Tibial nerve (tissue), 4 donors: ENCODE data around the gene NHEJ1. TPM values are rescaled to one million over a fixed set of nuclear protein-coding genes. Genes with fewer than 3 reads are reported as not detected.

ENCODE experiments used
- DNase-seq, 2 donors: peaks; one replicate each; pipeline ENCODE4 v3.0.0-alpha.2; 2019; ENCODE audit warnings: low spot score in 2 of 2
- H3K27ac ChIP-seq, 4 donors: fragments of 200-600 bp; sonication (generic) in 3 of 4; one replicate each; pipeline ENCODE4 v1.5.1; 2017 to 2019; ENCODE audit warnings: mild to moderate bottlenecking in 1 of 4
- H3K27me3 ChIP-seq, 2 donors: fragments of 200-600 bp; sonication (generic) in 1 of 2; one replicate each; pipeline versions ENCODE4 v1.5.1 to v1.6.0; 2017 to 2019
- H3K36me3 ChIP-seq, 3 donors: fragments of 200-600 bp; sonication (generic); one replicate each; pipeline ENCODE4 v1.5.1; 2018 to 2019
- H3K4me1 ChIP-seq, 4 donors: fragments of 200-600 bp; sonication (generic) in 3 of 4; one replicate each; pipeline ENCODE4 v1.5.1; 2017 to 2019
- H3K4me3 ChIP-seq, 4 donors: fragments of 200-600 bp; sonication (generic) in 3 of 4; one replicate each; pipeline ENCODE4 v1.5.1; 2017 to 2019; ENCODE audit warnings: mild to moderate bottlenecking in 1 of 4, moderate library complexity in 1 of 4
- H3K9me3 ChIP-seq, 4 donors: fragments of 200-600 bp; sonication (generic) in 3 of 4; one replicate each; pipeline ENCODE4 v1.5.1; 2017 to 2019
- EP300 ChIP-seq, 2 donors: sonication (generic); formaldehyde crosslinking; IDR thresholded peaks; one replicate each; pipeline ENCODE4 v1.6.1; 2017; ENCODE audit warnings: antibody characterized with exemption in 2 of 2, mild to moderate bottlenecking in 1 of 2
- POLR2A ChIP-seq, 2 donors: fragments of 450-650 bp; IDR thresholded peaks; one replicate each; pipeline ENCODE4 v1.6.1; 2017; ENCODE audit warnings: antibody characterized with exemption in 2 of 2, mild to moderate bottlenecking in 2 of 2, moderate library complexity in 2 of 2
- WGBS, 2 donors: methylation state at CpG; one replicate each; pipeline ENCODE4 v1.1.5; 2018; 5-methylcytosine and 5-hydroxymethylcytosine counted together
- total RNA-seq, 4 donors: library from RNA; depleted of rRNA; stranded (reverse); fragments of >200 nt; gene quantifications; one replicate each; pipeline ENCODE4 v1.1.0, GENCODE V29; 2016
- TF ChIP-seq, protein P1 (sequence below), 5 experiments: fragments of 200-600 bp in 3 of 5; fragments of 450-650 bp in 2 of 5; sonication (generic) in 3 of 5; IDR thresholded peaks; one replicate each; pipeline ENCODE4 v1.5.1; 2016 to 2019; ENCODE audit warnings: antibody characterized with exemption in 5 of 5, mild to moderate bottlenecking in 3 of 5, moderate library complexity in 2 of 5

The NHEJ1 gene
- total RNA-seq, 4 donors from 2014 or later, result 12.9 to 27.4 (median 17.6) TPM

DNA sequence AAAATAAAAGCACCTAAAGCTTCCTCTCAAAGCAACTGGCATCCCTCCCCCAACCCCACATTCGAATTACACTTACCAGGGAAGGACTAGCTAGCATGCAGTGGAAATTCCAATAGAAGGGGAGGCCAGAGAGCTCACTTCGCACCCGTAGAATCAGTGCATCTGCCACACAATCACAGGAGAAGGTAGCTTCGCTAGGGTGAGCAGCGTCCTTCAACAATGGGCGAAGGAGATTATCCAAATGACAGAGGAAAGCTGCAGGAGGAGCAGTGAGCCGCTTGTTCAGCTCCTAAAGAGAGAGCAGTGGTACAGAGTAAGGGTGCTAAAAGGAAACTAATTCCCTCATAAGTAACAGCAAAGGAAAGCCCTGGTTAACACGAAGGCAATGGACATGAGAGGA is 3.2 kb downstream of the NHEJ1 start:
- TF ChIP-seq EP300 (IDR thresholded peaks at IDR 0.05) (no peak), POLR2A (IDR thresholded peaks at IDR 0.05) (no peak)
- TF ChIP-seq, protein P1, sequence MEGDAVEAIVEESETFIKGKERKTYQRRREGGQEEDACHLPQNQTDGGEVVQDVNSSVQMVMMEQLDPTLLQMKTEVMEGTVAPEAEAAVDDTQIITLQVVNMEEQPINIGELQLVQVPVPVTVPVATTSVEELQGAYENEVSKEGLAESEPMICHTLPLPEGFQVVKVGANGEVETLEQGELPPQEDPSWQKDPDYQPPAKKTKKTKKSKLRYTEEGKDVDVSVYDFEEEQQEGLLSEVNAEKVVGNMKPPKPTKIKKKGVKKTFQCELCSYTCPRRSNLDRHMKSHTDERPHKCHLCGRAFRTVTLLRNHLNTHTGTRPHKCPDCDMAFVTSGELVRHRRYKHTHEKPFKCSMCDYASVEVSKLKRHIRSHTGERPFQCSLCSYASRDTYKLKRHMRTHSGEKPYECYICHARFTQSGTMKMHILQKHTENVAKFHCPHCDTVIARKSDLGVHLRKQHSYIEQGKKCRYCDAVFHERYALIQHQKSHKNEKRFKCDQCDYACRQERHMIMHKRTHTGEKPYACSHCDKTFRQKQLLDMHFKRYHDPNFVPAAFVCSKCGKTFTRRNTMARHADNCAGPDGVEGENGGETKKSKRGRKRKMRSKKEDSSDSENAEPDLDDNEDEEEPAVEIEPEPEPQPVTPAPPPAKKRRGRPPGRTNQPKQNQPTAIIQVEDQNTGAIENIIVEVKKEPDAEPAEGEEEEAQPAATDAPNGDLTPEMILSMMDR (IDR thresholded peaks at IDR 0.05), result no peak
- peaks cover 0 to 50% (median 0%) of the 10 kb centered on the region in 3 donors for H3K36me3 ChIP-seq
- 81 to 82% methylated on average over 8 of the region's 8 CpGs for WGBS, 2 donors

DNA sequence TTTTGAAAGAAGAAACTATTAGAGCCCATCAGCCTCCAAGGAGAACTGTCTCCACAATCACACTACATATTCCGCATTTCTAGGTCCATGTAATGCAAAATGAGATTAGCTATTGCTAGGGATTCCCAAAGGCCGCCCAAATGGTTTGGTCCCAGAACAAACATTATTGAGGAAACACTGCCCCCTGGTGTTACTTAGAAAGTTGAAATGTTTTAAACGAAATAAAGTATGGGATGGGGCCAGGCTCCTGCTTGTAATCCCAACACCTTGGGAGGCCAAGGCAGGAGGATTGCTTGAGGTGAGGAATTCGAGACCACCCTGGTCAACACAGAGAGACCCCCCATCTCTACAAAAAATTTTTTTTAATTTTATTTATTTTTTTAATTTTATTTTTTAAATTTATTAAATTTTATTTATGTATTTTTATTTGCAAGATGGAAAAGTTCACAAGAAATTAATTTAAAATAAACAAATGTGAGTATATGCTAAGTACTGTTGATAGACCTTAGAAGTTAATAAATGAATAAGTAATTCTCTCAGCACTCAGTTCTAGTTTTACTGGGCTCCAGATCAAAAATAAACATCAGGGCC is 5.5 kb downstream of the NHEJ1 start:
- 11% methylated on average over 4 of the region's 4 CpGs for WGBS, 2 donors
- no peak overlapping the region for H3K4me3 ChIP-seq
- peaks cover 0 to 9% (median 5%) of the 10 kb centered on the region in 4 donors for H3K4me1 ChIP-seq
- peaks cover 0 to 59% (median 0%) of the 10 kb centered on the region in 3 donors for H3K36me3 ChIP-seq
- no peaks in the 10 kb centered on the region for H3K27me3 ChIP-seq
- H3K27ac ChIP-seq, result no peak overlapping the region
- peak in 1 of 2 donors; percentile 63 for DNase-seq
- TF ChIP-seq, protein P1 (IDR thresholded peaks at IDR 0.05), result peak; percentile 27 to 81 (median 54)
- TF ChIP-seq POLR2A (IDR thresholded peaks at IDR 0.05), result no peak
- H3K9me3 ChIP-seq, result no peaks in the 10 kb centered on the region

More for the DNA sequence above, 3.2 kb downstream of the NHEJ1 start:
- Histone ChIP-seq H3K4me1 (peaks cover 0 to 15% (median 12%) of the 10 kb centered on the region in 4 donors), H3K9me3 (no peaks in the 10 kb centered on the region), H3K27me3 (no peaks in the 10 kb centered on the region), H3K4me3 (no peak overlapping the region), H3K27ac (no peak overlapping the region)
- DNase-seq, result no peak

DNA sequence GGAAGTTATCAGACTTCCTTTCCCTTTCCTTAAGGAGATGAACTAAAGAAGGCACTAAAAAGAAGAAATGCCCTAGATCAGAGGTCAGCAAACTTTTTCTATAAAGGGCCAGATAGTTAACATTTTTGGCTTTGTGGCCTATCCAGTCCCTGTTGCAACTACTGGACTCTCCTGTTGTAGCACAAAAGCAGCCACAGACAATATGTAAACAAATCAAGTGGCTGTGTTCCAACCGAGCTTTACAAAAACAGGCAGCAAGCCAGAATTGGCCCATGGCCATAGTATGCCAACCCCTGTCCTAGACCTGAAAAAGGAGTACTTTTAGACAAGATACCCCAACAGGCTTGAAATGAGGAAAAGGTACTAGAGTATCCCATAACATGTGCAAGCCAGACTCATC is 10.9 kb downstream of the NHEJ1 start:
- no peaks in the 10 kb centered on the region for H3K27me3 ChIP-seq

DNA sequence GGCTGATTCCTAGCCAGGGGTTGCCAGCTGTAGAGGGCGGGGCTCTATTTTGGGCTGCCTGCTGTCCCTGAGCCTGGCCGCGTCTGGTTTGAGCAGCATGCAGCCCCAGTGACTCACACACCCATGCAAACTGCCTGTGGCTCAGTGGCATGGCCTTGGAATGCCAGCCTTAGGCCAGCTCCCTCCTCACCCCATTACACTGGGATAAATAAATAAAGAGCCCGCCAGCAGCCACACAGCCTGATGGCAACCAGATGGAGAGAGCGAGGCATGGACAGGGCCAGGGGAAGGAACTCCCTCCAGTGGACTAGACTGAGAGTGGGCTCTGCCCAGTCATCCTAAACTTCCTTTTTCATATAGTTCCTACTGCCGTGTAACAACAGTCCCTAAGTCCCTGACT is 18.3 kb downstream of the NHEJ1 start:
- DNase-seq, result no peak
- TF ChIP-seq POLR2A (IDR thresholded peaks at IDR 0.05) (no peak), EP300 (IDR thresholded peaks at IDR 0.05) (no peak)
- TF ChIP-seq, protein P1 (IDR thresholded peaks at IDR 0.05), result no peak
- Histone ChIP-seq H3K9me3 (no peaks in the 10 kb centered on the region), H3K36me3 (peaks cover 2 to 86% (median 3%) of the 10 kb centered on the region in 3 donors), H3K4me1 (no peaks in the 10 kb centered on the region), H3K4me3 (no peak overlapping the region), H3K27me3 (no peaks in the 10 kb centered on the region), H3K27ac (no peak overlapping the region)
- 78 to 80% methylated on average over 6 of the region's 6 CpGs for WGBS, 2 donors

More for the DNA sequence above, 10.9 kb downstream of the NHEJ1 start:
- H3K4me3 ChIP-seq, result no peak overlapping the region
- H3K9me3 ChIP-seq, result no peaks in the 10 kb centered on the region
- TF ChIP-seq EP300 (IDR thresholded peaks at IDR 0.05) (no peak), POLR2A (IDR thresholded peaks at IDR 0.05) (no peak)
- TF ChIP-seq, protein P1 (IDR thresholded peaks at IDR 0.05), result no peak
- peaks cover 2 to 84% (median 3%) of the 10 kb centered on the region in 3 donors for H3K36me3 ChIP-seq
- no peak for DNase-seq
- 0 to 17% methylated on average over 1 of the region's 1 CpG for WGBS, 2 donors
- peaks cover 0 to 7% (median 2%) of the 10 kb centered on the region in 4 donors for H3K4me1 ChIP-seq
- no peak overlapping the region for H3K27ac ChIP-seq

DNA sequence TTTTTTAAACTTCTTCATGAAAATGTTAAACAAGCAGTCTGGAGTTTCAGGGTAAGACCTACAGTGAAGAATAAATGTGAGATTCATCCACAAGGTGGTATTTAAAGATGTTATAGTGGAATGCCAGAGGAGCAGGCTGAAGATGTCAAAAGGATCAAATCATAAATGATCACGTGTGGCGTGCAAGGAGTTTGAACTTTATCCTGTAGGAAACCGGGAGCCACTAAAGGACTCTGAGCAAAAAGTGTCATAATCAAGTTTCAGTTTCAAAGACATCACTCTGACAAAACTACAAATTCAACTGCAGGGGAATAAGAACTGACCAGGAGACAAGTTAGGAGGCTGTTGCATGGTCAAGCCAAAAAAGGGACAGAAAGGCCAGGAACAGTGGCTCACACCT is 19.9 kb downstream of the NHEJ1 start:
- DNase-seq, result no peak
- TF ChIP-seq POLR2A (IDR thresholded peaks at IDR 0.05) (no peak), EP300 (IDR thresholded peaks at IDR 0.05) (no peak)
- TF ChIP-seq, protein P1 (IDR thresholded peaks at IDR 0.05), result no peak
- Histone ChIP-seq H3K36me3 (peaks cover 0 to 73% (median 0%) of the 10 kb centered on the region in 3 donors), H3K9me3 (no peaks in the 10 kb centered on the region), H3K27ac (no peak overlapping the region), H3K4me3 (no peak overlapping the region), H3K4me1 (no peaks in the 10 kb centered on the region), H3K27me3 (no peaks in the 10 kb centered on the region)
- 92 to 93% methylated on average over 3 of the region's 3 CpGs for WGBS, 2 donors
